Breast epithelium (tissue), 3 donors: ENCODE data around the gene TENM3.

ENCODE experiments used
- POLR2A ChIP-seq: fragments of 450-650 bp; IDR thresholded peaks from one replicate; pipeline ENCODE4 v1.6.1; 2016; ENCODE audit warnings: antibody characterized with exemption, mild to moderate bottlenecking, moderate library complexity
- POLR2AphosphoS5 ChIP-seq, 3 donors: sonication (generic); formaldehyde crosslinking; IDR thresholded peaks; one replicate each; pipeline ENCODE4 v1.6.1; 2017; ENCODE audit warnings: antibody characterized with exemption in 3 of 3
- TF ChIP-seq, protein P1 (sequence below), 3 donors: fragments of 450-650 bp; IDR thresholded peaks; one replicate each; pipeline ENCODE4 v1.5.1; 2016 to 2017; ENCODE audit warnings: antibody characterized with exemption in 3 of 3, mild to moderate bottlenecking in 3 of 3, moderate library complexity in 3 of 3

- TF ChIP-seq, protein P1, sequence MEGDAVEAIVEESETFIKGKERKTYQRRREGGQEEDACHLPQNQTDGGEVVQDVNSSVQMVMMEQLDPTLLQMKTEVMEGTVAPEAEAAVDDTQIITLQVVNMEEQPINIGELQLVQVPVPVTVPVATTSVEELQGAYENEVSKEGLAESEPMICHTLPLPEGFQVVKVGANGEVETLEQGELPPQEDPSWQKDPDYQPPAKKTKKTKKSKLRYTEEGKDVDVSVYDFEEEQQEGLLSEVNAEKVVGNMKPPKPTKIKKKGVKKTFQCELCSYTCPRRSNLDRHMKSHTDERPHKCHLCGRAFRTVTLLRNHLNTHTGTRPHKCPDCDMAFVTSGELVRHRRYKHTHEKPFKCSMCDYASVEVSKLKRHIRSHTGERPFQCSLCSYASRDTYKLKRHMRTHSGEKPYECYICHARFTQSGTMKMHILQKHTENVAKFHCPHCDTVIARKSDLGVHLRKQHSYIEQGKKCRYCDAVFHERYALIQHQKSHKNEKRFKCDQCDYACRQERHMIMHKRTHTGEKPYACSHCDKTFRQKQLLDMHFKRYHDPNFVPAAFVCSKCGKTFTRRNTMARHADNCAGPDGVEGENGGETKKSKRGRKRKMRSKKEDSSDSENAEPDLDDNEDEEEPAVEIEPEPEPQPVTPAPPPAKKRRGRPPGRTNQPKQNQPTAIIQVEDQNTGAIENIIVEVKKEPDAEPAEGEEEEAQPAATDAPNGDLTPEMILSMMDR (IDR thresholded peaks at IDR 0.05), result no peak
- TF ChIP-seq POLR2A (no peak), POLR2AphosphoS5 (IDR thresholded peaks at IDR 0.05) (no peak)
Measured at GRCh38 chr4:182303847-182304246, 60.6 kb downstream of the TENM3 start.
